PC-3 (cell line): Measurements from ENCODE around the gene RAB11FIP4.

Experiments used
- EZH2 ChIP-seq: fragments of 300-600 bp; sonication (generic); IDR thresholded peaks from one replicate; pipeline ENCODE4 v1.6.1; 2017; ENCODE audit warnings: antibody characterized with exemption, mild to moderate bottlenecking, low read length; ENCODE audit not compliant: unreplicated experiment
- EZH2phosphoT487 ChIP-seq: fragments of 300-600 bp; sonication (generic); IDR thresholded peaks from 2 replicates; pipeline ENCODE4 v1.6.1; 2018; ENCODE audit warnings: mild to moderate bottlenecking, antibody characterized with exemption, low read length, borderline replicate concordance
- TF ChIP-seq, protein P1 (sequence below): fragments of 300-600 bp; sonication (generic); conservative IDR thresholded peaks from 2 replicates; pipeline ENCODE4 v1.5.1; 2017; ENCODE audit warnings: antibody characterized with exemption, low read depth, mild to moderate bottlenecking, low read length

- TF ChIP-seq, protein P1, sequence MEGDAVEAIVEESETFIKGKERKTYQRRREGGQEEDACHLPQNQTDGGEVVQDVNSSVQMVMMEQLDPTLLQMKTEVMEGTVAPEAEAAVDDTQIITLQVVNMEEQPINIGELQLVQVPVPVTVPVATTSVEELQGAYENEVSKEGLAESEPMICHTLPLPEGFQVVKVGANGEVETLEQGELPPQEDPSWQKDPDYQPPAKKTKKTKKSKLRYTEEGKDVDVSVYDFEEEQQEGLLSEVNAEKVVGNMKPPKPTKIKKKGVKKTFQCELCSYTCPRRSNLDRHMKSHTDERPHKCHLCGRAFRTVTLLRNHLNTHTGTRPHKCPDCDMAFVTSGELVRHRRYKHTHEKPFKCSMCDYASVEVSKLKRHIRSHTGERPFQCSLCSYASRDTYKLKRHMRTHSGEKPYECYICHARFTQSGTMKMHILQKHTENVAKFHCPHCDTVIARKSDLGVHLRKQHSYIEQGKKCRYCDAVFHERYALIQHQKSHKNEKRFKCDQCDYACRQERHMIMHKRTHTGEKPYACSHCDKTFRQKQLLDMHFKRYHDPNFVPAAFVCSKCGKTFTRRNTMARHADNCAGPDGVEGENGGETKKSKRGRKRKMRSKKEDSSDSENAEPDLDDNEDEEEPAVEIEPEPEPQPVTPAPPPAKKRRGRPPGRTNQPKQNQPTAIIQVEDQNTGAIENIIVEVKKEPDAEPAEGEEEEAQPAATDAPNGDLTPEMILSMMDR = no peak
- TF ChIP-seq EZH2 = no peak
- no peak for TF ChIP-seq EZH2phosphoT487
Measured at GRCh38 chr17:31509095-31509804, 117.8 kb downstream of the RAB11FIP4 start.
